Trophoblast cell (in vitro differentiated cells and primary cell): Measurements from ENCODE around the gene SOCS4.
A peak's percentile ranks its signal among the peaks of the same experiment; 100 is the strongest.
"Not testable (repeated sequence)": the region's sequence is repeated elsewhere in the genome, so short reads cannot be mapped to it uniquely, and the experiment has no call there.

ENCODE experiments used
- DNase-seq, 2 donors: peaks; one replicate each; pipeline ENCODE4 v3.0.0-alpha.2; 2016
- H2AFZ ChIP-seq: 2 replicates; pipeline ENCODE4 v1.6.1; 2013; ENCODE audit warnings: low read length, moderate library complexity, mild to moderate bottlenecking; ENCODE audit not compliant: insufficient read depth, poor library complexity
- H2AK5ac ChIP-seq: 2 replicates; pipeline ENCODE4 v1.6.1; 2013; ENCODE audit warnings: mild to moderate bottlenecking, low read length
- H2BK120ac ChIP-seq: 2 replicates; pipeline ENCODE4 v1.6.1; 2013; ENCODE audit warnings: low read length, mild to moderate bottlenecking, moderate library complexity; ENCODE audit not compliant: insufficient read depth, poor library complexity
- H2BK12ac ChIP-seq: 2 replicates; pipeline ENCODE4 v1.6.1; 2013; ENCODE audit warnings: mild to moderate bottlenecking, low read length, moderate library complexity
- H2BK5ac ChIP-seq: 2 replicates; pipeline ENCODE4 v1.6.1; 2013; ENCODE audit warnings: low read length, low read depth, moderate library complexity, mild to moderate bottlenecking; ENCODE audit not compliant: poor library complexity
- H3K14ac ChIP-seq: 2 replicates; pipeline ENCODE4 v1.6.1; 2013; ENCODE audit warnings: mild to moderate bottlenecking, low read length
- H3K18ac ChIP-seq: 2 replicates; pipeline ENCODE4 v1.6.1; 2013; ENCODE audit warnings: mild to moderate bottlenecking, low read length
- H3K23ac ChIP-seq: 2 replicates; pipeline ENCODE4 v1.6.1; 2013; ENCODE audit warnings: low read length
- H3K27ac ChIP-seq: 2 replicates; pipeline ENCODE4 v1.5.1; 2013; ENCODE audit warnings: low read depth, mild to moderate bottlenecking, inconsistent platforms, low read length, moderate library complexity
- H3K27me3 ChIP-seq: 2 replicates; pipeline ENCODE4 v1.6.1; 2013; ENCODE audit warnings: inconsistent platforms, mild to moderate bottlenecking, low read length, moderate library complexity; ENCODE audit not compliant: insufficient read depth
- H3K36me3 ChIP-seq, 2 experiments: 1 replicate in 1 of 2; 2 replicates in 1 of 2; pipeline ENCODE4 v1.6.1; 2013; ENCODE audit warnings: low read length in 2 of 2, mild to moderate bottlenecking in 2 of 2, moderate library complexity in 1 of 2; ENCODE audit not compliant: insufficient read depth in 2 of 2, control insufficient read depth in 1 of 2
- H3K4ac ChIP-seq: 2 replicates; pipeline ENCODE4 v1.6.1; 2013; ENCODE audit warnings: low read depth, mild to moderate bottlenecking, low read length, moderate library complexity
- H3K4me1 ChIP-seq, 2 experiments: 1 replicate in 1 of 2; 2 replicates in 1 of 2; pipeline ENCODE4 v1.6.1; 2013; ENCODE audit warnings: low read length in 2 of 2, mild to moderate bottlenecking in 2 of 2, moderate library complexity in 1 of 2; ENCODE audit not compliant: insufficient read depth in 2 of 2, control insufficient read depth in 1 of 2
- H3K4me2 ChIP-seq: 2 replicates; pipeline ENCODE4 v1.6.1; 2013; ENCODE audit warnings: inconsistent platforms, mild to moderate bottlenecking, low read length, moderate library complexity
- H3K4me3 ChIP-seq: 2 replicates; pipeline ENCODE4 v1.5.1; 2013; ENCODE audit warnings: mild to moderate bottlenecking, low read depth, low read length, inconsistent platforms
- H3K79me1 ChIP-seq: one replicate; pipeline ENCODE4 v1.6.1; 2013; ENCODE audit warnings: low read length
- H3K79me2 ChIP-seq: 2 replicates; pipeline ENCODE4 v1.6.1; 2013; ENCODE audit warnings: low read length, mild to moderate bottlenecking; ENCODE audit not compliant: control insufficient read depth, insufficient read depth, poor library complexity
- H3K9ac ChIP-seq: 2 replicates; pipeline ENCODE4 v1.6.1; 2013; ENCODE audit warnings: mild to moderate bottlenecking, low read length
- H3K9me3 ChIP-seq: 2 replicates; pipeline ENCODE4 v1.6.1; 2013; ENCODE audit warnings: low read depth, mild to moderate bottlenecking, control low read depth, inconsistent platforms, low read length; ENCODE audit not compliant: insufficient read depth
- H4K12ac ChIP-seq: 2 replicates; pipeline ENCODE4 v1.6.1; 2013; ENCODE audit warnings: low read depth, mild to moderate bottlenecking, low read length, moderate library complexity
- H4K8ac ChIP-seq: 2 replicates; pipeline ENCODE4 v1.6.1; 2013; ENCODE audit warnings: low read depth, mild to moderate bottlenecking, low read length, moderate library complexity
- H4K91ac ChIP-seq: one replicate; pipeline ENCODE4 v1.6.1; 2013; ENCODE audit warnings: low read depth, mild to moderate bottlenecking, low read length, moderate library complexity
- WGBS: extraction: QIAGEN DNeasy Blood & Tissue Kit; methylation state at CpG from one replicate; pipeline ENCODE4 v1.1.7; 2013; ENCODE audit warnings: missing lambda C conversion rate; ENCODE audit not compliant: insufficient read length, insufficient coverage; ENCODE audit errors: extremely low coverage; 5-methylcytosine and 5-hydroxymethylcytosine counted together

The SOCS4 gene

GRCh38 chr14:55028476-55028875 lies 1.4 kb downstream of the SOCS4 start:
- Histone ChIP-seq H2BK5ac (no peak overlapping the region), H2BK120ac (no peak overlapping the region), H3K4me3 (no peak overlapping the region), H3K79me2 (peaks cover 2% of the 10 kb centered on the region), H2AFZ (no peak overlapping the region), H4K91ac (no peak overlapping the region), H3K79me1 (peaks cover 6% of the 10 kb centered on the region), H3K14ac (no peak overlapping the region), H4K8ac (no peak overlapping the region), H3K27me3 (no peaks in the 10 kb centered on the region), H3K9ac (no peak overlapping the region), H2AK5ac (no peak overlapping the region), H3K4ac (no peak overlapping the region), H3K4me1 (peaks cover 0 to 2% of the 10 kb centered on the region in 2 experiments), H2BK12ac (no peak overlapping the region), H3K27ac (no peak overlapping the region), H3K9me3 (no peaks in the 10 kb centered on the region), H3K36me3 (no peaks in the 10 kb centered on the region), H3K23ac (no peak overlapping the region), H3K4me2 (no peak overlapping the region), H3K18ac (no peak overlapping the region), H4K12ac (no peak overlapping the region)
- DNase-seq, result no peak
- WGBS, result no CpG with 5 or more reads among the region's 4 CpGs

GRCh38 chr14:55031190-55031589 lies 4.2 kb downstream of the SOCS4 start:
- Histone ChIP-seq H2BK12ac (no peak overlapping the region), H2BK5ac (no peak overlapping the region), H3K9ac (no peak overlapping the region), H3K18ac (no peak overlapping the region), H3K79me1 (peaks cover 6% of the 10 kb centered on the region), H3K9me3 (no peaks in the 10 kb centered on the region), H3K4ac (no peak overlapping the region), H3K4me1 (no peaks in the 10 kb centered on the region), H4K8ac (no peak overlapping the region), H3K36me3 (peaks cover 0 to 4% of the 10 kb centered on the region in 2 experiments), H3K79me2 (peaks cover 2% of the 10 kb centered on the region), H4K91ac (no peak overlapping the region), H3K4me2 (no peak overlapping the region), H3K4me3 (no peak overlapping the region), H3K27ac (no peak overlapping the region), H3K23ac (no peak overlapping the region), H2AFZ (no peak overlapping the region), H4K12ac (no peak overlapping the region), H2BK120ac (no peak overlapping the region), H3K27me3 (no peaks in the 10 kb centered on the region), H2AK5ac (no peak overlapping the region), H3K14ac (no peak overlapping the region)
- DNase-seq, result no peak
- WGBS, result no CpG with 5 or more reads among the region's 2 CpGs

GRCh38 chr14:55037995-55038394 lies 11.0 kb downstream of the SOCS4 start:
- not testable (repeated sequence) for H4K12ac ChIP-seq, H2AK5ac ChIP-seq, H2BK120ac ChIP-seq, H3K9ac ChIP-seq, H3K79me2 ChIP-seq, H3K79me1 ChIP-seq, H3K27me3 ChIP-seq, H2AFZ ChIP-seq, H3K18ac ChIP-seq, H3K4me2 ChIP-seq, H2BK5ac ChIP-seq, H4K91ac ChIP-seq, H2BK12ac ChIP-seq, H3K4me1 ChIP-seq, H3K14ac ChIP-seq, H3K9me3 ChIP-seq, DNase-seq, H3K4me3 ChIP-seq, H3K4ac ChIP-seq, H4K8ac ChIP-seq, H3K27ac ChIP-seq, H3K23ac ChIP-seq
- H3K36me3 ChIP-seq, result peaks cover 5 to 16% of the 10 kb centered on the region in 2 experiments

GRCh38 chr14:55038708-55039107 lies 11.7 kb downstream of the SOCS4 start:
- Histone ChIP-seq H2AK5ac (no peak overlapping the region), H3K79me1 (no peaks in the 10 kb centered on the region), H3K4me3 (no peak overlapping the region), H2BK5ac (no peak overlapping the region), H3K9ac (no peak overlapping the region), H3K4ac (no peak overlapping the region), H3K79me2 (no peaks in the 10 kb centered on the region), H3K18ac (no peak overlapping the region), H4K91ac (no peak overlapping the region), H4K8ac (no peak overlapping the region), H3K27ac (no peak overlapping the region), H3K4me1 (no peaks in the 10 kb centered on the region), H3K4me2 (no peak overlapping the region), H2BK12ac (no peak overlapping the region), H2BK120ac (no peak overlapping the region), H3K14ac (no peak overlapping the region), H3K36me3 (peaks cover 10 to 16% of the 10 kb centered on the region in 2 experiments), H3K23ac (no peak overlapping the region), H2AFZ (no peak overlapping the region), H3K9me3 (no peaks in the 10 kb centered on the region), H3K27me3 (no peaks in the 10 kb centered on the region), H4K12ac (no peak overlapping the region)
- peak; percentile 21 to 23 for DNase-seq
